Loucy (cell line): ENCODE data around the gene KLF2.

Experiments
- CTCF ChIP-seq: fragments of 200-600 bp; sonication (generic); conservative IDR thresholded peaks from 2 replicates; pipeline ENCODE4 v1.5.1; 2014; ENCODE audit warnings: mild to moderate bottlenecking, antibody characterized with exemption, low read length
- EZH2phosphoT487 ChIP-seq: fragments of 200-600 bp; IDR thresholded peaks from 2 replicates; pipeline ENCODE4 v1.6.1; 2018; ENCODE audit warnings: antibody characterized with exemption, mild to moderate bottlenecking, moderate library complexity, borderline replicate concordance

GRCh38 chr19:16295057-16295456 is 29.6 kb upstream of the KLF2 start:
- no peak for TF ChIP-seq CTCF
- TF ChIP-seq EZH2phosphoT487: no peak
